ENCODE data around the gene LRRC23. TPM values are rescaled to one million over a fixed set of nuclear protein-coding genes. Genes with fewer than 3 reads are reported as not detected.

The LRRC23 gene, protein sequence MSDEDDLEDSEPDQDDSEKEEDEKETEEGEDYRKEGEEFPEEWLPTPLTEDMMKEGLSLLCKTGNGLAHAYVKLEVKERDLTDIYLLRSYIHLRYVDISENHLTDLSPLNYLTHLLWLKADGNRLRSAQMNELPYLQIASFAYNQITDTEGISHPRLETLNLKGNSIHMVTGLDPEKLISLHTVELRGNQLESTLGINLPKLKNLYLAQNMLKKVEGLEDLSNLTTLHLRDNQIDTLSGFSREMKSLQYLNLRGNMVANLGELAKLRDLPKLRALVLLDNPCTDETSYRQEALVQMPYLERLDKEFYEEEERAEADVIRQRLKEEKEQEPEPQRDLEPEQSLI
- total RNA-seq, result 1 to 10 TPM; 8.3 to 9.1 TPM
- polyA plus RNA-seq, result 1 to 10 TPM; 4.1 to 4.2 TPM

DNA sequence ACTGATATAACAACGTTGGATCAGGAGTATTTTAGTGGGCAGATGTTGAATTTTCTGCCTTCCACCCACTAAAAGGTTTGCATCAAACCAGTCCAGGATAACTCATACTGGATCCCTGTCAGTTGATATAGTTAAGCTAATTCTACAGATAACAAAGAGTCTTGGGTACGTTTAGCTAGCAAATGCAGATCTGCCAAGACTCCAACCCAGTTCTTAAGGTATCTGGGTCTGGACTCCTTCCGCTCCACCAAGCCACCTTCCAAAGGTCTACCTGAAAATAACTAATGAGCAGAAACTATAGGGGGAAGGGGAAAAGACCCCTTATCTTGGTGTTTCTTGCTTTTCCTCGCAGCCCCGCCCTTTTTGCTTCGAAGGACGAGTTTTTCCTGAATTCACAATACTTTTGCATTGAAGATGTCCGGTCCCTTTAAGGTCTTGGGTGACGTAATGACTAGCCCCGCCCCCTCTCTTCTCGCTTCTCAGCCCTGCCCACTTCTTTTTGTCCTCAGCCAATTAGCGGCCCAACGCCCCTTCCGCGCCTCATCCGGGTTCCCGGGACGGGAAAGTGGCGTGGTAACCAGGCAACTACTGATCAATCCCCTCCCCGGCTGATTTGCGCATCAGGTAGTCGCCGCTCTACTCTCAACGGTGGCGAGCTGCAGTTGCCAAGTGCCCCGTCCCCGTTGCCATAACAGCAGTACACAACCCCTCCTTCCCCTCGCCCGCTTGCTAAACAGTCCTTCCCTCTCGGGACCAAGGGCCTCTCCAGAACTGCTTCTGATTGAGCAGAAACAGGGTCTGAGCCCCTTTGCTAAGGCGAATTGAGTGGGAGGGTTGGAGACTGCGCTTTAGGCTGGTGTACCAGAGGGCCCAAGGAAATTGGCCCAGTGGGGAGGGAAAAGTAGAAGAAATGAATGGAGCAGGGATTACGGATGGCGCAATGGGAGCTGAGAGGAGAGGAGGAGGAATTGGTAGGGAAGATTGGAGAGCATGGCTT, at the start of gene LRRC23:
Gene LRRC23, plus strand, starts transcription at position 543 of the 997 bp plus-strand sequence. CDS start 812 bp downstream, outside the sequence.
- peaks cover 19% of the 10 kb centered on the region for H3K4me1 ChIP-seq (ENCODE audit: insufficient read depth, low read length)
- peak; percentile 97 to 99 (median 98) for DNase-seq
- H3K27ac Mint-ChIP-seq, result no peak within 1 kb of the TSS
- no peaks in the 10 kb centered on the region for H3K36me3 ChIP-seq (ENCODE audit: insufficient read depth, low read length)
- no peaks in the 10 kb centered on the region for H3K9me3 ChIP-seq (ENCODE audit: control insufficient read depth in 1 of 2, low read length in 2 of 2)
- peaks cover 0 to 8% (median 6%) of the 10 kb centered on the region in 4 donors for H3K4me1 Mint-ChIP-seq
- H3K27ac ChIP-seq (ENCODE audit: low read depth, low read length), result peak within 1 kb of the TSS; percentile 86
- H3K27me3 ChIP-seq (ENCODE audit: insufficient read depth, low read length), result no peaks in the 10 kb centered on the region
- ChIA-PET POLR2A (ENCODE audit: partially characterized antibody) (interaction anchor here (0.6 to 3.4 kb wide), 16 partner anchors 10 to 370 kb away, joined by 3 to 33 read pairs (median 4); partner anchors contain the start of genes C12orf57, ENO2, GAPDH and LPCAT3), CTCF (ENCODE audit: partially characterized antibody) (interaction anchor here (0.6 to 4.4 kb wide), 8 partner anchors 9 to 341 kb away, joined by 3 to 45 read pairs (median 4); partner anchors contain the start of genes C12orf57, ENO2, LPCAT3 and RNU7-1)
- H3K27me3 Mint-ChIP-seq, result no peaks in the 10 kb centered on the region
- peak within 1 kb of the TSS; percentile 74 to 95 for H3K4me3 ChIP-seq (ENCODE audit: low read length in 2 of 2)
- H3K36me3 Mint-ChIP-seq, result no peaks in the 10 kb centered on the region
- intact Hi-C loops (cut with micrococcal nuclease), result loop anchor here (1.0 to 2.0 kb wide), 6 partner anchors 10 to 66 kb away; partner anchors contain the start of genes EMG1, ENO2, PHB2 and SPSB2
- H3K9me3 Mint-ChIP-seq, result no peaks in the 10 kb centered on the region
- H3K4me3 Mint-ChIP-seq, result no peak within 1 kb of the TSS

DNA sequence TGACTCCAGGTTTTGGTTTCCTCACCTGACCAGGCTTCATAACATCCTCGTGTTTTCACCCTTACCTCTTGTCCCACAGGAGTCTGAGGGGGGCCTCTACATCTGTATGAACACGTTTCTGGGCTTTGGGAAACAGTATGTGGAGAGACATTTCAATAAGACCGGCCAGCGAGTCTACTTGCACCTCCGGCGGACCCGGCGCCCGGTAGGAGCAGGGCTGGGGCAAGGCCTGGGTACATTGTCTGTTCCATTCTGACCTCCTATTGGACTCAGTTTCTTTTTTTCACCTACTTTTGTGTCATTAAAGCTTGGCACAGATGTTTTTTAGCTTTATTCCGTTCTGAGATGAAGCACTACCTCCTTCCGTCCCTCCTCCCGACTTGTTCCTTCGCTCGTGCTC, 49.3 kb upstream of the LRRC23 start:
- Histone ChIP-seq H3K9me3 (ENCODE audit: control insufficient read depth in 1 of 2, low read length in 2 of 2) (no peaks in the 10 kb centered on the region), H3K27me3 (ENCODE audit: insufficient read depth, low read length) (no peaks in the 10 kb centered on the region), H3K4me3 (ENCODE audit: low read length in 2 of 2) (no peak overlapping the region), H3K27ac (ENCODE audit: low read depth, low read length) (no peak overlapping the region), H3K36me3 (ENCODE audit: insufficient read depth, low read length) (peaks cover 53% of the 10 kb centered on the region), H3K4me1 (ENCODE audit: insufficient read depth, low read length) (peaks cover 37% of the 10 kb centered on the region)
- Mint-ChIP-seq H3K27ac (peak overlapping the region in 4 of 7 donors; percentile 41 to 85 (median 82)), H3K4me3 (no peak overlapping the region), H3K9me3 (peaks cover 0 to 3% (median 0%) of the 10 kb centered on the region in 8 donors), H3K4me1 (peaks cover 19 to 39% (median 26%) of the 10 kb centered on the region in 4 donors), H3K27me3 (no peaks in the 10 kb centered on the region), H3K36me3 (peaks cover 35 to 45% of the 10 kb centered on the region in 2 donors)
- CTCF ChIA-PET (ENCODE audit: partially characterized antibody), result interaction anchor here (0.6 to 5.7 kb wide), 5 partner anchors 10 to 1063 kb away, joined by 3 to 102 read pairs (median 4); partner anchors contain the start of genes SPSB2 and TPI1
- POLR2A ChIA-PET (ENCODE audit: partially characterized antibody), result interaction anchor here (7.1 kb wide), 1 partner anchor 14 kb away, joined by 270 read pairs; the partner anchor contains the start of genes SPSB2 and TPI1
- DNase-seq, result no peak
- intact Hi-C loops (cut with micrococcal nuclease), result no loop called here

DNA sequence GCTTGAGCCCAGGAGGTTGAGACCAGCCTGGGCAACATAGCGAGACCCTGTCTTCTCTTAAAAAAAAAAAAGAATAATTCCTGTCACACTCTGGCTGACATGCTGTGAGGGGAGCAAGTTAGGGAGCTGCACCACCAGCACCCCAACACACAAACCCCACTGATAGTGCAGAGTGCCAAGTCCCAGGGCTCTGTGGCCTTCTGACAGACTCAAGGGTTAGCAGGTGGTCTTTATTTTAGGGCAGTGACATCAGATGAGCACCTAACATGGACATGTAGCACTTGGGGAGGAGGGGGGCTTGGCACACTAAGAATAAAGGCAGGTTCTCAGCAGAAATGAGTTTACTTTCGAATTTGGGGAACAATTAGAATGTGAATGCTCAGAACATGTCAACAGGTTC, 45.8 kb upstream of the LRRC23 start:
- CTCF ChIA-PET (ENCODE audit: partially characterized antibody), result no interaction called here
- H3K36me3 Mint-ChIP-seq, result peaks cover 61 to 64% of the 10 kb centered on the region in 2 donors
- intact Hi-C loops (cut with micrococcal nuclease), result no loop called here
- Histone ChIP-seq H3K27me3 (ENCODE audit: insufficient read depth, low read length) (no peaks in the 10 kb centered on the region), H3K27ac (ENCODE audit: low read depth, low read length) (no peak overlapping the region), H3K36me3 (ENCODE audit: insufficient read depth, low read length) (peaks cover 84% of the 10 kb centered on the region), H3K4me3 (ENCODE audit: low read length in 2 of 2) (no peak overlapping the region), H3K4me1 (ENCODE audit: insufficient read depth, low read length) (peaks cover 15% of the 10 kb centered on the region), H3K9me3 (ENCODE audit: control insufficient read depth in 1 of 2, low read length in 2 of 2) (no peaks in the 10 kb centered on the region)
- H3K9me3 Mint-ChIP-seq, result no peaks in the 10 kb centered on the region
- H3K4me1 Mint-ChIP-seq, result peaks cover 8 to 12% (median 10%) of the 10 kb centered on the region in 4 donors
- no peak overlapping the region for H3K27ac Mint-ChIP-seq
- H3K27me3 Mint-ChIP-seq, result no peaks in the 10 kb centered on the region
- POLR2A ChIA-PET (ENCODE audit: partially characterized antibody), result interaction anchor here (0.9 to 1.0 kb wide), 2 partner anchors 9 to 14 kb away, joined by 3 read pairs; partner anchors contain the start of gene SPSB2
- no peak overlapping the region for H3K4me3 Mint-ChIP-seq
- DNase-seq, result no peak

DNA sequence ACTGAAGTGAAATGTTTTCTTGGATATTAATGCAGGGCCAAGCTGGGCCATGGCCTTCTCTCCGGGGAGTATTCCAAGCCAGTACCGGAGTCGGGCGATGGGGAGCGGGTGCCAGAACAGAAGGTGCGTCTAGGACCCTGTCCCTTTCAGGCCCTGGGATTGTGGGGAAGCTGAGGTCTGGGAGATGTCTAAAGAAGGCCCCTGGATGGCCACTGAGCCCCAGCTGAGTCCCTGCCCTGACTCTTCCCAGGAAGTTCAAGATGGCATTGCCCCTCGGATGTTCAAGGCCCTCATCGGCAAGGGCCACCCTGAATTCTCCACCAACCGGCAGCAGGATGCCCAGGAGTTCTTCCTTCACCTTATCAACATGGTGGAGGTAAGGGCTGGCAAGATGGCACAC, 44.5 kb upstream of the LRRC23 start:
- peak overlapping the region in 1 of 7 donors; percentile 42 for H3K27ac Mint-ChIP-seq
- POLR2A ChIA-PET (ENCODE audit: partially characterized antibody), result interaction anchor here (1.0 to 1.1 kb wide), 2 partner anchors 9 to 12 kb away, joined by 3 to 4 read pairs; partner anchors contain the start of gene CDCA3

DNA sequence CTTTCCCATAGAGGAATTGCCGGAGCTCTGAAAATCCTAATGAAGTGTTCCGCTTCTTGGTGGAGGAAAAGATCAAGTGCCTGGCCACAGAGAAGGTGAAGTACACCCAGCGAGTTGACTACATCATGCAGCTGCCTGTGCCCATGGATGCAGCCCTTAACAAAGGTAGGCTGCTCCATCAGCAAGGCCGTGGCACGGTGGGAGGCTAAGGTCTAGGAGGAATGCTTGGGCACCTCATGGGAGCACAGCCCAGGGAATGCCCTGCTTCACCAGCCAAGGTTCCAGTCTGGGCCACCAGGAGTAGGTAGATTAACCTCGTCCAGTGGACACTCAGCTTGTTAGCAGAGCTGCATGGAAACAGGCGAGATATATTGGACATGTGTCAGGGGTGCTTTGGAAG, 43.7 kb upstream of the LRRC23 start:
- Histone ChIP-seq H3K4me3 (ENCODE audit: low read length in 2 of 2) (no peak overlapping the region), H3K9me3 (ENCODE audit: control insufficient read depth in 1 of 2, low read length in 2 of 2) (no peaks in the 10 kb centered on the region), H3K27ac (ENCODE audit: low read depth, low read length) (no peak overlapping the region), H3K36me3 (ENCODE audit: insufficient read depth, low read length) (peaks cover 71% of the 10 kb centered on the region), H3K27me3 (ENCODE audit: insufficient read depth, low read length) (no peaks in the 10 kb centered on the region), H3K4me1 (ENCODE audit: insufficient read depth, low read length) (no peaks in the 10 kb centered on the region)
- Mint-ChIP-seq H3K36me3 (peaks cover 60 to 74% of the 10 kb centered on the region in 2 donors), H3K27me3 (no peaks in the 10 kb centered on the region), H3K4me3 (no peak overlapping the region), H3K9me3 (no peaks in the 10 kb centered on the region), H3K4me1 (peaks cover 0 to 6% (median under 1%) of the 10 kb centered on the region in 4 donors), H3K27ac (peak overlapping the region in 1 of 7 donors; percentile 23)
- intact Hi-C loops (cut with micrococcal nuclease), result no loop called here
- no peak for DNase-seq
- ChIA-PET POLR2A (ENCODE audit: partially characterized antibody) (interaction anchor here (1.0 to 1.4 kb wide), 2 partner anchors 12 to 25 kb away, joined by 3 to 5 read pairs; partner anchors contain the start of gene SPSB2), CTCF (ENCODE audit: partially characterized antibody) (interaction anchor here (1.7 to 2.5 kb wide), 2 partner anchors 9 to 11 kb away, joined by 8 to 17 read pairs; partner anchors contain the start of gene SPSB2)

More for the DNA sequence above, 44.5 kb upstream of the LRRC23 start:
- Mint-ChIP-seq H3K9me3 (no peaks in the 10 kb centered on the region), H3K27me3 (no peaks in the 10 kb centered on the region), H3K4me3 (no peak overlapping the region), H3K36me3 (peaks cover 63 to 71% of the 10 kb centered on the region in 2 donors), H3K4me1 (peaks cover 0 to 6% (median 2%) of the 10 kb centered on the region in 4 donors)
- no peaks in the 10 kb centered on the region for H3K27me3 ChIP-seq (ENCODE audit: insufficient read depth, low read length)
- intact Hi-C loops (cut with micrococcal nuclease), result no loop called here
- no peak overlapping the region for H3K4me3 ChIP-seq (ENCODE audit: low read length in 2 of 2)
- no peaks in the 10 kb centered on the region for H3K9me3 ChIP-seq (ENCODE audit: control insufficient read depth in 1 of 2, low read length in 2 of 2)
- H3K4me1 ChIP-seq (ENCODE audit: insufficient read depth, low read length), result peaks cover 1% of the 10 kb centered on the region
- H3K27ac ChIP-seq (ENCODE audit: low read depth, low read length), result no peak overlapping the region
- peaks cover 80% of the 10 kb centered on the region for H3K36me3 ChIP-seq (ENCODE audit: insufficient read depth, low read length)
- CTCF ChIA-PET (ENCODE audit: partially characterized antibody), result interaction anchor here (1.3 to 2.5 kb wide), 3 partner anchors 9 to 31 kb away, joined by 5 to 17 read pairs (median 8); partner anchors contain the start of gene SPSB2
- DNase-seq, result peak in 1 of 5 donors; percentile 9

DNA sequence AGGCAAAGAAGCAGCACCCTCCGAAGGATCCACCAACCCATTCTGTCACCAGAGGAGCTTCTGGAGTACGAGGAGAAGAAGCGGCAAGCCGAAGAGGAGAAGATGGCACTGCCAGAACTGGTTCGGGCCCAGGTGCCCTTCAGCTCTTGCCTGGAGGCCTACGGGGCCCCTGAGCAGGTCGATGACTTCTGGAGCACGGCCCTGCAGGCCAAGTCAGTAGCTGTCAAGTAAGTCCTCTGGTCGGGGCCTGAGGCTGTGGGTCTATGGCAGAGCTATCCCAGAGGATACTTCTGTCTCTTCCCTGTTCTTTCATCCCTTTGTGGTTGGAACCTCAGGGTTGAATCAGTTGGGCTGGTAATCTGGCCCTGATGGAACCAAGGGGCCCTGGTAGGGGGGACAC, 43.2 kb upstream of the LRRC23 start:
- Histone ChIP-seq H3K27ac (ENCODE audit: low read depth, low read length) (no peak overlapping the region), H3K36me3 (ENCODE audit: insufficient read depth, low read length) (peaks cover 67% of the 10 kb centered on the region), H3K9me3 (ENCODE audit: control insufficient read depth in 1 of 2, low read length in 2 of 2) (no peaks in the 10 kb centered on the region), H3K27me3 (ENCODE audit: insufficient read depth, low read length) (no peaks in the 10 kb centered on the region), H3K4me3 (ENCODE audit: low read length in 2 of 2) (no peak overlapping the region), H3K4me1 (ENCODE audit: insufficient read depth, low read length) (peaks cover 1% of the 10 kb centered on the region)
- ChIA-PET CTCF (ENCODE audit: partially characterized antibody) (interaction anchor here (1.1 to 2.5 kb wide), 2 partner anchors 9 to 11 kb away, joined by 4 to 17 read pairs; partner anchors contain the start of gene SPSB2), POLR2A (ENCODE audit: partially characterized antibody) (interaction anchor here (1.0 to 1.4 kb wide), 2 partner anchors 11 to 26 kb away, joined by 3 to 5 read pairs; partner anchors contain the start of gene SPSB2)
- Mint-ChIP-seq H3K27ac (no peak overlapping the region), H3K36me3 (peaks cover 59 to 74% of the 10 kb centered on the region in 2 donors), H3K4me3 (no peak overlapping the region), H3K27me3 (no peaks in the 10 kb centered on the region), H3K9me3 (no peaks in the 10 kb centered on the region), H3K4me1 (peaks cover under 1 to 6% (median under 1%) of the 10 kb centered on the region in 4 donors)
- intact Hi-C loops (cut with micrococcal nuclease), result no loop called here
- DNase-seq, result no peak
